Measurements from ENCODE around the gene PAOX.

Gene PAOX

GRCh38 chr10:133388236-133388972 is 9.3 kb downstream of the PAOX start:
- DNase-seq = peak; percentile 31 to 41

GRCh38 chr10:133388973-133389818 is 10.1 kb downstream of the PAOX start:
- DNase-seq = peak; percentile 32 to 40

- DNase-seq = no peak
These were observed 11.7 kb downstream of the PAOX start for GRCh38 chr10:133390597-133391248.

- no peak for DNase-seq
These were observed 12.2 kb downstream of the PAOX start for GRCh38 chr10:133391249-133391635.

DNA sequence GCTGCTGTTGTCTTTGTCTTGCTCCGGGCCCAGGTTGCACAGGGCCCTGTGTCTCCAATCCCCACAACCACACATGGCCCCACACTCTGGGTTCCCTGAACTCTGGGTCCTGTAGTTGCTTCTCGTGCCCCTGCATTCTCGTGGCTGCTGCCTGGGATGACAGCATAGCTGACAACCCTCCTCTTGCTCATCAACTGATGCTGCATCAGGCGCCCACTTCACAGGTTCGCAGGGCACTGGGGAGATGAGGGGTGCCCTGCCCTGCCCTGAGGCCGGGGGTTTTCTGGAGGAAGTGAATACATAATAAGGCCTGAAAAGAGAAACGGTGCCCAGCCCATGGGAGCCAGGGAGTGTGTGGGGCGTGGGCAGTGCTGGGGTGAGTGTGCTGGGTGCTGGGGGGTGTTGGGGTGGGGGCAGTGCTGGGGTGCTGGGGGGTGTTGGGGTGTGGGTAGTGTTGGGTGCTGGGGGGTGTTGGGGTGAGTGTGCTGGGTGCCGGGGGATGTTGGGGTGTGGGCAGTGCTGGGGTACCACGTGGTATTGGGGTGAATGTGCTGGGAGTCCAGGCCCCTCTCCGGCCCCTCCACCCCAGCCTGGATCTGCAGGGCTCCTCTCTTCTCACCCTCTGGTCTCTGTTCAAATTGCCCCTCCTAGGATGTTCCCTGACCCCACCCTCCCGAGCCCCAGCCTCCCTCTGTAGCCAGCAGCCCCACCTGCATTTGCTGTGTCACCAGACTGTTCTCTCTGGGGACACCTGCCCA is 12.9 kb downstream of the PAOX start:
- DNase-seq = no peak

DNA sequence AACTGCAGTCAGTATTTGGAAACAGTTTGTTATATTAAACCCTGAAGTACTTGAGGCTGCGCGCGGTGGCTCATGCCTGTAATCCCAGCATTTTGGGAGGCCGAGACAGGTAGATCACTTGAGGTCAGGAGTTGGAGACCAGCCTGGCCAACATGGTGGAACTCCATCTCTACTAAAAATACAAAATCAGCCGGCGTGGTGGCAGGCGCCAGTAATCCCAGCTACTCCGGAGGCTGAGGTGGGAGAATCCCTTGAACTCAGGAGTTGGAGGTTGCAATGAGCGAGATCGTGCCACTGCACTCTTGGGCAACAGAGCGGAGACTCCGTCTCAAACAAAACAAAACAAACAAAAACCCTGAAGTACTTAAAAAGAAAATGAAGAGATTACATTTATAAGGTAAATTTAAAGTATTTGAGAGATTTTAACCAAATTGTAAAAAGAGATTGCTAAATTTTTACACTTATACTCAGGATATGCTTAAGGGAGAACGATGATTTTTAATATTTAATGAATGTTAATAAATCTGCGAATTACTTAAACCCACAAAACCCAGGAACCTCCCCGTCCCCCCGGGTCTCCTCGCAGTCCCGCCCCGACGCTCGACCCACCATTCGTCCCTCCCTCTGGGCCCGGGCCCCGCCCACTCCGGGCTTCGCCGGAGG is 14.5 kb downstream of the PAOX start:
- DNase-seq = no peak

DNA sequence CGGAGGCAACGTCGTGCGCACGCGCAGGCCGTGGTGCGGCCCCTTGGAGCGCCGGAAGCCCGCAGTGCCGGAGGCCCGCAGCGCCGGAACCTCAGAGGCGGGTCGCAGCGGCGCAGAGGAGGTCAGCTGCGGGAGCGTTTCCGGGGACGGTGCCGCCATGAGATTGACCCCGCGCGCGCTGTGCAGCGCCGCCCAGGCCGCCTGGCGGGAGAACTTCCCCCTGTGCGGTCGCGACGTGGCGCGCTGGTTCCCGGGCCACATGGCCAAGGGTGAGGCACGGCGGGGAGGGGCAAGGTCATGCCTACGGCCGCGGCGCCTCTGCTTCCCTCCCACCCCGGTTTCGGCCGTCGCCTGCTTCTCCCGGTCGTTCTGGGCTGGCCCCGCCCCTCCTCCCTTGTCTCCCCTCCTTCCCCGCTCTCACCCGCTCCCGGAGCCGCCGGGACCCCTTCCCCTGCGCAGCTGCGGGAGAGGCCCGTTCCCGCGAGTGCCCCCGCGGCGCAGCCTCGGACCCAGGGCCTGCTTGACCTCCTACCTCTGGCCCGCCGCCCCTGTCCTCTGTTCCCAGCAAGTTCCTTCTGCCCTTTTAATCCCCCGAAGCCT is 15.1 kb downstream of the PAOX start, which contains the start of gene MTG1:
Gene MTG1 (plus strand): TSS at position 94 of the 600 bp plus-strand sequence. CDS start 64 bp downstream, at position 158.
- peak; percentile 79 to 92 for DNase-seq

- no peak for DNase-seq
These were observed 15.7 kb downstream of the PAOX start for GRCh38 chr10:133394801-133395221.

DNA sequence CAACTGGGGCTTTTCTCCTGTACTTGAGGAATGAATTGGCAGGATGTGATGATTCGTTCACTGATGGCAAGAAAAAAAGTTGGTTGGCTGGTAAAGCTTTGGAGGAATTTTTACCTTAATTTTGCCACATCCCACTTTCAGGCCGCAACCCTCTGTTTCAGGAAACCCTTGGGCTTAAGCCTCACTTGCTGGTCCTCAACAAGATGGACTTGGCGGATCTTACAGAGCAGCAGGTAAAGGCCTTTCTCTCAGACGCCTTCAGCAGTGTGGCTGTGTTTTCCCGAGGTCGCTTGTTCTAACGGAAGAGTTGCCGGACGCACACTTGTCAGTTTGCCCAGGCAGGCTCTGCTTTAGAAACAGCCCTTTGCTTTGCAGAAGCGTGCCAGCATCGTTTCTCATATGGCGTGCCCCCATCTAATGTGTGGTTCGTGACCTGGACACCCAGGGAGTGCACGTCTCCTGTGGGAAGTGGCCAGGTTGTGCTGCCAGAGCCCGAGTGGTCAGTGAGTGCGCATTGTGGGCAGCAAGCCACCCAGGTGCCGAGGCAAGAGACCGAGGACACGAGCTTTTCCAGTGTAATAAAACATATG is 17.1 kb downstream of the PAOX start:
- DNase-seq = no peak

- DNase-seq = no peak
These were observed 18.9 kb downstream of the PAOX start for GRCh38 chr10:133397938-133398337.

- DNase-seq = no peak
These were observed 20.1 kb downstream of the PAOX start for GRCh38 chr10:133399123-133399601.

- DNase-seq = no peak
These were observed 21.8 kb downstream of the PAOX start for GRCh38 chr10:133400624-133401424.

- no peak for DNase-seq
These were observed 22.4 kb downstream of the PAOX start for GRCh38 chr10:133401500-133401899.

DNA sequence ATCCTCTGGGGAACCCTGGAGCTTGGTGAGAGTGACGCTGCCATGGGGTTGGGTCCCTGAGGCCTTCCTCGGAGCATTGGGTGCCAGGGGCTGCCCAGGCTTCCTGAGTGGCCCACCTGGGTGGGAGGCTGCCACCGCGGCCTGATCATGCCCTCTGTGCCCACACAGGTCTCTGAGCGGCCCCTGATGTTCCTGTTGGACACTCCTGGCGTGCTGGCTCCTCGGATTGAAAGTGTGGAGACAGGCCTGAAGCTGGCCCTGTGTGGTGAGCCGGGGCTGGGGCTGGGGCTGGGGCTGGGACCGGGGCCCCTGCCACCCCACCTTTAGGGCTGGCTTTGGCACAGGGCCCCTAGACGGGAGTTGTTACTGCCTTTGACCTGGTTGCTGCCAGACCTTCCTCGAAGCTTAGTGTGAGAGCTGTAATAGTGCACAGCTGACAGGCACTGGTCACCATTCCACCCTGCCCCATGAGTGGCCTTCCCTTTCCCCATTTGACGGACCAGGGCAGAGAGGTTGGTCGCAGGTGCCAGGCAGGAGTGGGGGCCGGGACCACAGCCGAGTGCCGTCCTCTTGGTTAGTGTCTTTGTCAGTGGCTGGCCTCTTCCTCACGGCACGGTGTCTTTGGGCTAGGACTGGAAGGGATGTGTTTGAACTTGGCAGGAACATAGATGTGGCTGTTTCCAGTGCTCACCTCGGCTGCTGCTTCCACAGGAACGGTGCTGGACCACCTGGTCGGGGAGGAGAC is 23.1 kb downstream of the PAOX start:
- no peak for DNase-seq

GRCh38 chr10:133403359-133403758 is 24.3 kb downstream of the PAOX start:
- no peak for DNase-seq

DNA sequence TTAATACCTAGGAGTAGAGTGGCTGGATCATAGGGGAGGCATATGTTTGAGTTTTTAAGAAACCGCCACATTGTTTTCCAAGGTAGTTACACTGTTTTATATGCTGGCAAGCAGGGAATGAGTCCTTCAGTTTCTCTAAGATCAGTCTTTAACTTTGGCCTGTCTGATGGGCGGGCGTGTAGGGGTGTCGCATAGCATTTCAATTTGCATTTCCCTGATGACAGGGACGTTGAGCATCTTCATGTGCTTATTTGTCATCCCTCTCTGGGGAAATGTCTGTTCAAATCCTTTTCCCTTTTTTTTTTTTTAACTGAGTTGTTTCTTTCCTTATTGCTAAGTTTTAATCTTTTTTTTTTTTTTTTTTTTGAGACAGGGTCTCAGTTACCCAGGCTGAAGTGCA is 24.7 kb downstream of the PAOX start:
- no peak for DNase-seq

DNA sequence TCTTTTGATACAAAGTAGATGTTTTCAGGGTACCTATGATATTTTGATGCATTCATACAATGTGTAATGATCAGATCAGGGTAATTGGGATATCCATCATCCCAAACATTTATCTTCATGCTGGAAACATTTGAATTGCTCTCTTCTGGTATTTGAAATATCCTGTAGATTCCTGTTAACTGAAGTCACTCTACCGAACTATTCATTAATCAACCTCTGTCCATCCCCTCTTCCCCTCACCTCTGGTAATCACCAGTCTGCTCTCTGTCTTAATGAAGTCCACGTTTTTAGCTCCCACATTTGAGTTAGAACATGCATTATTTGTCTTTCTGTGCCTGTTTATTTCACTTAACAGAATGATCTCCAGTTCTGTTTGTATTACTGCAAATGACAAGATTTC is 26.2 kb downstream of the PAOX start:
- no peak for DNase-seq

DNA sequence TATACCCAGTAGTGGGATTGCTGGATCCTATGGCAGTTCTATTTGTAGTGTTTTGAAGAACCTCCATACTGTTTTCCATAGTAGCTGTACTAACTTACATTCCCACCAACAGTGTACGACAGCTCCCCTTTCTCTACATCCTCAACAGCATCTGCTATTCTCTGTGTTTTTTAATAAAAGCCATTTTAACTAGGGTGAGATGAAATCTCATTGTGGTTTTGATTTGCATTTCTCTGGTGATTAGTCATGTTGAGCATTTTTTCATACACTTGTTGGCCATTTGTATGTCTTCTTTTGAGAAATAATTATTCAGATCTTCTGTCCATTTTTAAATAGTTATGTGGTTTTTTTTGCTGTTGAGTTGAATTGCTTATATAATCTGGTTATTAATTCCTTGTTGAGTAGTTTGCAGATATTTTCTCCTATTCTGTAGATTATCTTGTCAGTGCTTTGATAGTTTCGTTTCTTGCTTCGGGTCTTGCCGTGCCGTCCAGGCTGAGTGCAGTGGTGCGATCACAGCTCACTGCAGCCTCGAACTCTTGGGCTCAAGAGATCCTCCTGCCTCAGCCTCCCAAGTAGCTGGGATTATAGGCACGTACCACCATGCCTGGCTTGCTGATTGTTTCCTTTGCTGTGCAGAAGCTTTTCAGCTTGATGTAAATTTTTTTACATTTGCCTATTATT is 26.9 kb downstream of the PAOX start:
- no peak for DNase-seq
